ENCODE results near the gene GABRG3. TPM values are rescaled to one million over a fixed set of nuclear protein-coding genes. Genes with fewer than 3 reads are reported as not detected.

GABRG3 gene
- total and polyA plus RNA-seq, 2 donors (not counting 3 experiments of a cell fraction or from before 2014, with no cell fraction given), result not detected

- POLR2A ChIA-PET, result no interaction called here
- BruUV-seq (replicated peaks), result no TSS peak
- Histone ChIP-seq H3K4me3 (replicated peaks in 1 of 3; ENCODE audit: insufficient read depth in 1 of 3, low read depth in 1 of 3, low read length in 3 of 3) (no peak overlapping the region), H2AFZ (ENCODE audit: low read depth, low read length) (no peak overlapping the region), H3K36me3 (ENCODE audit: control insufficient read depth in 2 of 2, extremely low read depth in 1 of 2, insufficient read depth in 2 of 2, low read length in 2 of 2) (no peaks in the 10 kb centered on the region), H3K4me1 (ENCODE audit: control insufficient read depth, extremely low read depth, insufficient read depth, low read length) (no peaks in the 10 kb centered on the region), H4K20me1 (replicated peaks; ENCODE audit: control insufficient read depth, extremely low read depth, insufficient read depth, low read length) (no peaks in the 10 kb centered on the region), H3K79me2 (ENCODE audit: control insufficient read depth, insufficient read depth, low read length) (no peaks in the 10 kb centered on the region), H3K9me3 (replicated peaks; ENCODE audit: control insufficient read depth, insufficient read depth, low read length) (peaks cover 8% of the 10 kb centered on the region), H3K27me3 (ENCODE audit: control insufficient read depth in 2 of 2, insufficient read depth in 2 of 2, low read length in 2 of 2) (no peaks in the 10 kb centered on the region), H3K4me2 (ENCODE audit: insufficient read depth, low read length) (no peak overlapping the region), H3K9me1 (replicated peaks; ENCODE audit: control insufficient read depth, extremely low read depth, insufficient read depth, low read length) (no peaks in the 10 kb centered on the region), H3K27ac (ENCODE audit: insufficient read depth, low read depth, low read length) (no peak overlapping the region), H3K9ac (replicated peaks; ENCODE audit: extremely low read depth, insufficient read depth, low read length) (no peak overlapping the region)
- intact Hi-C loops (cut with micrococcal nuclease), result no loop called here
- TF ChIP-seq, protein P1, sequence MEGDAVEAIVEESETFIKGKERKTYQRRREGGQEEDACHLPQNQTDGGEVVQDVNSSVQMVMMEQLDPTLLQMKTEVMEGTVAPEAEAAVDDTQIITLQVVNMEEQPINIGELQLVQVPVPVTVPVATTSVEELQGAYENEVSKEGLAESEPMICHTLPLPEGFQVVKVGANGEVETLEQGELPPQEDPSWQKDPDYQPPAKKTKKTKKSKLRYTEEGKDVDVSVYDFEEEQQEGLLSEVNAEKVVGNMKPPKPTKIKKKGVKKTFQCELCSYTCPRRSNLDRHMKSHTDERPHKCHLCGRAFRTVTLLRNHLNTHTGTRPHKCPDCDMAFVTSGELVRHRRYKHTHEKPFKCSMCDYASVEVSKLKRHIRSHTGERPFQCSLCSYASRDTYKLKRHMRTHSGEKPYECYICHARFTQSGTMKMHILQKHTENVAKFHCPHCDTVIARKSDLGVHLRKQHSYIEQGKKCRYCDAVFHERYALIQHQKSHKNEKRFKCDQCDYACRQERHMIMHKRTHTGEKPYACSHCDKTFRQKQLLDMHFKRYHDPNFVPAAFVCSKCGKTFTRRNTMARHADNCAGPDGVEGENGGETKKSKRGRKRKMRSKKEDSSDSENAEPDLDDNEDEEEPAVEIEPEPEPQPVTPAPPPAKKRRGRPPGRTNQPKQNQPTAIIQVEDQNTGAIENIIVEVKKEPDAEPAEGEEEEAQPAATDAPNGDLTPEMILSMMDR (IDR thresholded peaks at IDR 0.05; ENCODE audit: extremely low read depth in 1 of 2, insufficient read depth in 1 of 2, low read depth in 1 of 2, low read length in 2 of 2), result no peak
- TF ChIP-seq POLR2AphosphoS5 (IDR thresholded peaks at IDR 0.05; ENCODE audit: insufficient read depth, low read depth, low read length) (no peak), FOS (IDR thresholded peaks at IDR 0.05; ENCODE audit: borderline replicate concordance, insufficient read depth, low read length) (no peak), GATA2 (IDR thresholded peaks at IDR 0.05; ENCODE audit: insufficient read depth, insufficient read length, low read depth, low read length) (no peak), POLR2A (IDR thresholded peaks at IDR 0.05; ENCODE audit: low read depth, low read length) (no peak), MYC (IDR thresholded peaks at IDR 0.05; ENCODE audit: low read depth, low read length) (no peak), EZH2 (IDR thresholded peaks at IDR 0.05; ENCODE audit: borderline replicate concordance, low read depth, low read length, severe bottlenecking) (no peak), JUN (IDR thresholded peaks at IDR 0.05; ENCODE audit: borderline replicate concordance, insufficient read depth, insufficient read length, low read depth) (no peak)
- TF ChIP-seq, protein P2, sequence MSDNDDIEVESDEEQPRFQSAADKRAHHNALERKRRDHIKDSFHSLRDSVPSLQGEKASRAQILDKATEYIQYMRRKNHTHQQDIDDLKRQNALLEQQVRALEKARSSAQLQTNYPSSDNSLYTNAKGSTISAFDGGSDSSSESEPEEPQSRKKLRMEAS (IDR thresholded peaks at IDR 0.05; ENCODE audit: insufficient read depth, insufficient read length), result no peak
- DNase-seq (ENCODE audit: low read depth, low spot score), result no peak
- CTCF ChIA-PET, result no interaction called here
- dilution Hi-C loops (cut with MboI; ENCODE audit: extremely low pct_ligation_motif_present, low sequenced_read_pairs), result no loop called here
- no peak for FAIRE-seq
Observed at GRCh38 chr15:27095886-27096624, 125.1 kb downstream of the GABRG3 start.

Data from endothelial cell of umbilical vein (primary cell).